K562 (cell line): Measurements from ENCODE around the gene UFC1. TPM values are rescaled to one million over a fixed set of nuclear protein-coding genes. Genes with fewer than 3 reads are reported as not detected.
A peak's percentile ranks its signal among the peaks of the same experiment; 100 is the strongest.

ENCODE experiments used
- AFF1 ChIP-seq, 2 experiments: fragments of 450-650 bp; IDR thresholded peaks; 2 replicates each; pipeline ENCODE4 v1.6.1; 2018; ENCODE audit warnings: mild to moderate bottlenecking in 2 of 2, low read depth in 1 of 2; ENCODE audit not compliant: partially characterized antibody in 2 of 2
- BRF2 ChIP-seq: IDR thresholded peaks from 3 replicates; pipeline ENCODE4 v1.6.1; 2011; ENCODE audit warnings: borderline replicate concordance, mild to moderate bottlenecking; ENCODE audit not compliant: insufficient read length, insufficient read depth
- CBFA2T2 ChIP-seq: fragments of 450-650 bp; conservative IDR thresholded peaks from 2 replicates; pipeline ENCODE4 v1.6.1; 2017; ENCODE audit warnings: mild to moderate bottlenecking
- CHCHD3 ChIP-seq: fragments of 250-450 bp; sonication (Bioruptor Pico); IDR thresholded peaks from 2 replicates; pipeline ENCODE4 v2.1.2; 2022; ENCODE audit warnings: mild to moderate bottlenecking
- CHD4 ChIP-seq: fragments of 200-600 bp; sonication (generic); IDR thresholded peaks from 3 replicates; pipeline ENCODE4 v1.6.1; 2012; ENCODE audit warnings: low read depth, mild to moderate bottlenecking, mixed read lengths, low read length, inconsistent platforms; ENCODE audit not compliant: insufficient read depth, insufficient replicate concordance, poor library complexity, severe bottlenecking
- FOSL1 ChIP-seq: fragments of 200-800 bp; sonication (Bioruptor generic); conservative IDR thresholded peaks from 2 replicates; pipeline ENCODE4 v1.6.1; 2016; ENCODE audit warnings: missing genetic modification characterization, missing compliant biosample characterization
- HDAC2 ChIP-seq: fragments of 450-650 bp; IDR thresholded peaks from 2 replicates; pipeline ENCODE4 v1.6.1; 2016; ENCODE audit warnings: mild to moderate bottlenecking
- HES1 ChIP-seq: fragments of 450-650 bp; IDR thresholded peaks from 2 replicates; pipeline ENCODE4 v1.6.1; 2016; ENCODE audit warnings: low read depth, mild to moderate bottlenecking, moderate library complexity
- ID3 ChIP-seq, 2 experiments: fragments of 250-450 bp in 1 of 2; fragments of 450-650 bp in 1 of 2; sonication (Bioruptor Pico) in 1 of 2; IDR thresholded peaks; 2 replicates each; pipeline versions ENCODE4 v1.6.1 to v1.8.0; 2016 to 2021; ENCODE audit warnings: mild to moderate bottlenecking in 2 of 2, moderate library complexity in 2 of 2, missing compliant biosample characterization in 1 of 2, missing genetic modification characterization in 1 of 2
- IRF2 ChIP-seq: sonication (generic); formaldehyde crosslinking; IDR thresholded peaks from 2 replicates; pipeline ENCODE4 v1.8.1; 2022; ENCODE audit warnings: mild to moderate bottlenecking, missing genetic modification reagents
- KLF16 ChIP-seq: IDR thresholded peaks from 2 replicates; pipeline ENCODE4 v1.6.1; 2016; ENCODE audit warnings: antibody characterized with exemption
- MAFK ChIP-seq: IDR thresholded peaks from 2 replicates; pipeline ENCODE4 v1.6.1; 2011; ENCODE audit warnings: low read length, improper control_type of control experiment
- NFRKB ChIP-seq: fragments of 450-650 bp; IDR thresholded peaks from 2 replicates; pipeline ENCODE4 v1.6.1; 2016; ENCODE audit warnings: low read depth
- RAD51 ChIP-seq: fragments of 450-650 bp; IDR thresholded peaks from 2 replicates; pipeline ENCODE4 v1.7.1; 2016; ENCODE audit warnings: low read depth, mild to moderate bottlenecking, borderline replicate concordance
- SAP30 ChIP-seq: fragments of 200-600 bp; sonication (generic); IDR thresholded peaks from 2 replicates; pipeline ENCODE4 v1.6.1; 2012; ENCODE audit warnings: borderline replicate concordance, low read depth, mild to moderate bottlenecking, moderate library complexity, low read length, control low read depth, inconsistent platforms; ENCODE audit not compliant: insufficient read depth, poor library complexity, severe bottlenecking
- SREBF1 ChIP-seq: fragments of 150-350 bp; IDR thresholded peaks from 2 replicates; pipeline ENCODE4 v1.6.1; 2014; ENCODE audit warnings: antibody characterized with exemption, low read depth, low read length, borderline replicate concordance
- ZBTB43 ChIP-seq: sonication (generic); formaldehyde crosslinking; IDR thresholded peaks from 2 replicates; pipeline ENCODE4 v1.8.0; 2023; ENCODE audit warnings: mild to moderate bottlenecking, missing genetic modification reagents
- ZNF384 ChIP-seq: IDR thresholded peaks from 2 replicates; pipeline ENCODE4 v1.6.1; 2012; ENCODE audit warnings: low read depth, low read length, improper control_type of control experiment
- polyA plus RNA-seq, 8 experiments: library from polyadenylated mRNA; depleted of rRNA in 4 of 8; stranded (reverse) in 5 of 8; unstranded in 3 of 8; fragments of >200 nt; fragmentation: Nextera tagmentation in 2 of 8; fragmentation: Illumina TruSeq in 1 of 8; extraction: Ambion mirVana in 2 of 8; extraction: Trizol in 1 of 8; gene quantifications; 2 replicates each; pipeline versions ENCODE4 v1.2.1 to v1.2.3, GENCODE V29; 2011 to 2014; ENCODE audit warnings: inconsistent platforms in 1 of 8, missing spikeins in 1 of 8
- total RNA-seq, 7 experiments: library from RNA; depleted of rRNA in 6 of 7; stranded (reverse); fragments of >200 nt in 6 of 7; fragmentation: Illumina TruSeq in 2 of 7; extraction: Trizol in 2 of 7; gene quantifications; 2 replicates each; pipeline versions ENCODE4 v1.2.1 to v1.2.3, GENCODE V29; 2011 to 2021; ENCODE audit warnings: low replicate concordance in 1 of 7

Gene UFC1
- total and polyA plus RNA-seq, 9 of the 15 experiments (the other 6 are each of a cell fraction or from before 2014, with no cell fraction given) = 92.8 to 220 (median 161) TPM

- TF ChIP-seq RAD51 (peak; percentile 62; the same call in 1 of the 2 replicates), HES1 (peak; percentile 98), SAP30 (peak; percentile 55), SREBF1 (no peak), CBFA2T2 (peak; percentile 97), CHCHD3 (CRISPR knock-in tag) (no peak), IRF2 (CRISPR knock-in tag) (no peak), FOSL1 (tag) (peak; percentile 45), HDAC2 (peak; percentile 21; the same call in 1 of the 2 replicates), ZNF384 (no peak), NFRKB (peak; percentile 58; the same call in 1 of the 2 replicates), AFF1 (IDR thresholded peaks at IDR 0.05; ENCODE audit: low read depth in 1 of 2, partially characterized antibody in 2 of 2) (peak in 1 of 2 experiments; percentile 11), ID3 (CRISPR knock-in tag; IDR thresholded peaks at IDR 0.05) (no peak), ID3 (tag; IDR thresholded peaks at IDR 0.05) (peak; percentile 67; the same call in 1 of the 2 replicates), ZBTB43 (no peak; the same call in 1 of the 2 replicates), CHD4 (no peak), KLF16 (peak; percentile 97), MAFK (no peak), BRF2 (no peak)
Measured at GRCh38 chr1:161165742-161166668, 12.2 kb downstream of the UFC1 start, which contains the start of gene PPOX (continued).
